ENCODE results near the gene MAP2K7.

MAP2K7 gene

DNA sequence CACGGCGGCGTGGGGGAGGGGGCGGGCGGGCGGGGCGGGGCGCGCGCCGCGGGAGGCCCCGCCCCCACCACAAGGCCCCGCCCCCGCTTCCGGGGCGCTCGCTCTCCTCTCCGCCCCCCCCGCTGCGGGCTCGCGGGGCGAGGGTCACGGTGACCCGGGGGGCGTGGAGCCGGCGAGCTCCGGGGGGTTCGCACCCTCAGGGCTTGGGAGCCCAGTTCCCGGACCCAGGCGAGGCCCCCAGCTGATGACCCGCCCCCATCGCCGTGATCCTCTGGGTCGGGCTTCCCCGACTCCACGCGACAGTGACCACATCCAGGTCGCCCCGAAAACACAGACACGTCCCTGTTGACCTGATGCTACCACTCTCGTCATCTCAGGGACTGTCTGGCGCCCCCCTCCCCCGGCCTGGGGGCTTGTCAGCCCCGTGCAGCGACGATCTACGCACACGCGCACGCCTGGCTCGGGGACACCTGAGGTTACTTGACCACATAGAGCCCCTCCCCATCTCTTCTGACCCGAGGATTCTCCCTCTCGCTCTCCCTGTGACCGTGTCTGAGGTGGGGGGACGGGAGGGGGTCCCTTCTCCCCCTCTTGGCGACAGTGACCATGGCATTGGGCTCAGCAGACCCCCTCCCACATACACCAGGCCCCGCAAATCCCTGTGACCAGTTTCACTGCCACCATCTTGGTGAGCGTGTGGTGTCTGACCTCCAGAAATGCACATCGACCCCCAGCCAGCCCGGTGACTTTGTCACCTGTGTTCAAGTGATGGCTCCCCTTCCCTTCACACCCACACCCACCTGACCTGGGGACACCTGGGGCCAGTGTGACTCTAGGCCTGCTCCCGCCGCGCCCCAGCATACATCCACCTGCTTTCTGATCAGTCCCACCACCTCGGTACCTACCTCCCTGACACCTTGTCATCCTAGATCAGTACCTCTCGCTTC, 670 bp downstream of the MAP2K7 start:
- Histone ChIP-seq H3K27me3 (ENCODE audit: insufficient read depth, low read length, poor library complexity, severe bottlenecking) (no peaks in the 10 kb centered on the region), H3K79me2 (ENCODE audit: insufficient read depth, low read length) (peaks cover 54% of the 10 kb centered on the region), H3K4me1 (ENCODE audit: insufficient read depth, low read length, poor library complexity, severe bottlenecking) (peaks cover 25% of the 10 kb centered on the region), H3K4me3 (ENCODE audit: low read length, poor library complexity, severe bottlenecking) (peak overlapping the region; percentile 88), H3K9ac (ENCODE audit: low read depth, low read length, poor library complexity, severe bottlenecking) (peak overlapping the region; percentile 89), H2AFZ (ENCODE audit: low read length) (0 out of 2 replicates have a peak overlapping the region, but pooled peaks have one; percentile 43), H3K9me3 (ENCODE audit: insufficient read depth, low read depth, low read length) (no peaks in the 10 kb centered on the region), H3F3A (ENCODE audit: low read depth) (no peaks in the 10 kb centered on the region), H3K36me3 (ENCODE audit: insufficient read depth, low read length) (no peaks in the 10 kb centered on the region), H4K20me1 (ENCODE audit: insufficient read depth, low read length, poor library complexity, severe bottlenecking) (peaks cover 39% of the 10 kb centered on the region), H3K9me2 (replicated peaks; ENCODE audit: low read depth, low read length) (no peaks in the 10 kb centered on the region), H3K4me2 (ENCODE audit: low read depth, low read length, poor library complexity, severe bottlenecking) (peak overlapping the region; percentile 94)
- TF ChIP-seq EZH2phosphoT487 (IDR thresholded peaks at IDR 0.05; ENCODE audit: borderline replicate concordance), result no peak
- TF ChIP-seq, protein P1, sequence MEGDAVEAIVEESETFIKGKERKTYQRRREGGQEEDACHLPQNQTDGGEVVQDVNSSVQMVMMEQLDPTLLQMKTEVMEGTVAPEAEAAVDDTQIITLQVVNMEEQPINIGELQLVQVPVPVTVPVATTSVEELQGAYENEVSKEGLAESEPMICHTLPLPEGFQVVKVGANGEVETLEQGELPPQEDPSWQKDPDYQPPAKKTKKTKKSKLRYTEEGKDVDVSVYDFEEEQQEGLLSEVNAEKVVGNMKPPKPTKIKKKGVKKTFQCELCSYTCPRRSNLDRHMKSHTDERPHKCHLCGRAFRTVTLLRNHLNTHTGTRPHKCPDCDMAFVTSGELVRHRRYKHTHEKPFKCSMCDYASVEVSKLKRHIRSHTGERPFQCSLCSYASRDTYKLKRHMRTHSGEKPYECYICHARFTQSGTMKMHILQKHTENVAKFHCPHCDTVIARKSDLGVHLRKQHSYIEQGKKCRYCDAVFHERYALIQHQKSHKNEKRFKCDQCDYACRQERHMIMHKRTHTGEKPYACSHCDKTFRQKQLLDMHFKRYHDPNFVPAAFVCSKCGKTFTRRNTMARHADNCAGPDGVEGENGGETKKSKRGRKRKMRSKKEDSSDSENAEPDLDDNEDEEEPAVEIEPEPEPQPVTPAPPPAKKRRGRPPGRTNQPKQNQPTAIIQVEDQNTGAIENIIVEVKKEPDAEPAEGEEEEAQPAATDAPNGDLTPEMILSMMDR (conservative IDR thresholded peaks at IDR 0.05; ENCODE audit: low read length), result no peak

DNA sequence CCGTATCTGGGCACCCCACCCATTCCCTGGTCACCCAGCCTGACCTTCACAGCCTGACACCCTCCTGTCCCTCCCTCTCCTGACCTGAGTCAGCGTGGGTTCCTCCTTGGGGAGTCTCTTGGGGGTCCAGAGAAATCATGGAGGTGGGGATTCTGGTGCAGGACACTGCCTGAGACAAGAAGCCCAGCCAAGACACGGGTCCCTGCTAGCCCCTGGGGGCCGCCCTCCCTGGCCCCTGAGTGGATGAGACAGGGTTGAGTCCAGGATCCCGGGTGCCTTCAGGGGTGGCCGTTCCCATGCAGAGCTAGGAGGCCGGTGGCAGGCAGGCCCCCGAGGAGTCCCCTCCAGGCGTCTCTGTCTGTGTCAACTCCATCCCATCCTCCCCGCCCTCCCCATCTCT, 1.6 kb downstream of the MAP2K7 start:
- no peak overlapping the region for H2AFZ ChIP-seq (ENCODE audit: low read length)
- peaks cover 54% of the 10 kb centered on the region for H3K79me2 ChIP-seq (ENCODE audit: insufficient read depth, low read length)

DNA sequence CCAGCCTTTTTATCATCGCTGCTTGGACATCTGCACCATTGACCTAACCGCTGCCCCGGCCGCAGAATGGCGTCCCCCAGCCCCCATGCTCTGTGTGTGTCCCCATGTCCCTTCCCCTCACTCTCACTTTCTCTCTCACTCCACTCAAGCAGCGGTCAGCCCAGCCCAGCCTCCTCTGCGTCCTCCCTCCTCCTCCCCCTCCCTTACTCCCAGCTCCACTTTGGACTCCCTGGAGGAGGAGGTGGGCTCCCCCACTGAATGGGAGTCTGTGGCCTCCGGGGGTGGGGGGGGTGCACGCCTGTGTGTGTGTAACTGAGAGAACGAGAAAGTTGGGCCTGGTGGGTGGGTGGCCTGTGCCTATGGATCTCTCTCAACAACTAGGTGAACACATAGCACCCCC, 2.2 kb downstream of the MAP2K7 start:
- no peaks in the 10 kb centered on the region for H3K9me2 ChIP-seq (replicated peaks; ENCODE audit: low read depth, low read length)
- H3K4me1 ChIP-seq (ENCODE audit: insufficient read depth, low read length, poor library complexity, severe bottlenecking), result peaks cover 25% of the 10 kb centered on the region
- peaks cover 39% of the 10 kb centered on the region for H4K20me1 ChIP-seq (ENCODE audit: insufficient read depth, low read length, poor library complexity, severe bottlenecking)
- H3K79me2 ChIP-seq (ENCODE audit: insufficient read depth, low read length), result peaks cover 54% of the 10 kb centered on the region
- peak overlapping the region; percentile 89 for H3K9ac ChIP-seq (ENCODE audit: low read depth, low read length, poor library complexity, severe bottlenecking)
- H3K36me3 ChIP-seq (ENCODE audit: insufficient read depth, low read length), result peaks cover 1% of the 10 kb centered on the region; the same call in 1 of the 2 replicates
- H3K4me3 ChIP-seq (ENCODE audit: low read length, poor library complexity, severe bottlenecking), result peak overlapping the region; percentile 88
- no peaks in the 10 kb centered on the region for H3K27me3 ChIP-seq (ENCODE audit: insufficient read depth, low read length, poor library complexity, severe bottlenecking)
- TF ChIP-seq EZH2phosphoT487 (IDR thresholded peaks at IDR 0.05; ENCODE audit: borderline replicate concordance), result no peak
- TF ChIP-seq, protein P1 (conservative IDR thresholded peaks at IDR 0.05; ENCODE audit: low read length), result no peak
- H3K4me2 ChIP-seq (ENCODE audit: low read depth, low read length, poor library complexity, severe bottlenecking), result peak overlapping the region; percentile 94
- no peak overlapping the region for H2AFZ ChIP-seq (ENCODE audit: low read length)
- no peaks in the 10 kb centered on the region for H3K9me3 ChIP-seq (ENCODE audit: insufficient read depth, low read depth, low read length)
- no peaks in the 10 kb centered on the region for H3F3A ChIP-seq (ENCODE audit: low read depth)

More for the DNA sequence above, 1.6 kb downstream of the MAP2K7 start:
- Histone ChIP-seq H3K9me2 (replicated peaks; ENCODE audit: low read depth, low read length) (no peaks in the 10 kb centered on the region), H3K27me3 (ENCODE audit: insufficient read depth, low read length, poor library complexity, severe bottlenecking) (no peaks in the 10 kb centered on the region), H3K4me2 (ENCODE audit: low read depth, low read length, poor library complexity, severe bottlenecking) (peak overlapping the region; percentile 94), H3K4me3 (ENCODE audit: low read length, poor library complexity, severe bottlenecking) (peak overlapping the region; percentile 88), H4K20me1 (ENCODE audit: insufficient read depth, low read length, poor library complexity, severe bottlenecking) (peaks cover 39% of the 10 kb centered on the region), H3K9ac (ENCODE audit: low read depth, low read length, poor library complexity, severe bottlenecking) (peak overlapping the region; percentile 89), H3K4me1 (ENCODE audit: insufficient read depth, low read length, poor library complexity, severe bottlenecking) (peaks cover 25% of the 10 kb centered on the region), H3K36me3 (ENCODE audit: insufficient read depth, low read length) (no peaks in the 10 kb centered on the region), H3F3A (ENCODE audit: low read depth) (no peaks in the 10 kb centered on the region), H3K9me3 (ENCODE audit: insufficient read depth, low read depth, low read length) (no peaks in the 10 kb centered on the region)
- TF ChIP-seq, protein P1 (conservative IDR thresholded peaks at IDR 0.05; ENCODE audit: low read length), result no peak
- no peak for TF ChIP-seq EZH2phosphoT487 (IDR thresholded peaks at IDR 0.05; ENCODE audit: borderline replicate concordance)

Measured in Loucy (cell line).